GM12892 (cell line): ENCODE results near the gene HSPA9.

Source experiments
- POLR2A ChIP-seq: IDR thresholded peaks from 2 replicates; pipeline ENCODE4 v1.6.1; 2011; ENCODE audit warnings: low read depth, low read length, control low read depth
- POLR2AphosphoS5 ChIP-seq: IDR thresholded peaks from 2 replicates; pipeline ENCODE4 v1.6.1; 2011; ENCODE audit warnings: low read depth, low read length, control low read depth

- TF ChIP-seq POLR2A (no peak), POLR2AphosphoS5 (no peak)
Measured at GRCh38 chr5:138564242-138564641, 11.0 kb downstream of the HSPA9 start.
